ENCODE results near the gene TUBGCP6. TPM values are rescaled to one million over a fixed set of nuclear protein-coding genes. Genes with fewer than 3 reads are reported as not detected.
A peak's percentile ranks its signal among the peaks of the same experiment; 100 is the strongest.

Gene TUBGCP6
- total RNA-seq, 4 donors from 2014 or later, result 20.3 to 44.3 (median 32.2) TPM

DNA sequence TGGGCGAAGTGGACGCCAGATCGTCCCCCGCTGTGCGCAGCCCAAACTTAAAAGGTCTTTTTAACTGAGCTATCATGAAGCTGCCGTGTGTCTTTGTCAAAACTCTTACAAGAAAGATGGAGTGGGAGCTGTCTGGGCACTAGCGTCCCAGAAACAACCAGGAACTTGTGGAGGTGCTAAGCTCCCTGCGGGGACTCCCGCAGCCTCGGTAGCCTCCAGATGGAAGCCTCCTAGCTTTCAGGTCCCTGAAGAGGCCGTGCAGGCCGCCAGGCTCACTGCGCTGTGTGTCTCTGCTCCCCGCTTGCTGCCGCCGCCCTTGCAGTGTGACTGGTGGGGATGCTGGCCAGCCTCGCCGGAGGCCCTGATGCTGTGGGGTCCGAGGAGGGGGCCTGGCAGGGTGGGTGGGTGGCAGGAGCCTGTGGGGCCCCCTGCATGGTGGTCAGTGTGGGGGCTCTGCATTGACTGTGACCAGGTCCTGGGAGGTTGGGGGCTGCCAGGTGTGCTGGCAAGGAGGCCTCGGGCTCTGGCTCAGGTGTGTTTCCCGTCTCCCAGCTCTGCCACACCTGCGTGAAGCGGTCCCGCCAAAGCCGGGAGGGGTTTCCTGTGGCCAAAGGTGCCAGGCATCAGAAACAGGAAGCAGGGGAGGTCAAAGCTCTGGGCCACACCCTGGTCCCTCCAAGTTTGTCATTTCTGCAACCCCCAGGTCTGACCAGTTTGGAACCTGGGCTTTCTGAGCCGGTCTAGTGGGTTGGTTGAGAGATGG is 57.9 kb downstream of the TUBGCP6 start:
- Histone ChIP-seq H3K27ac (peak overlapping the region; percentile 83 to 89 (median 86)), H3K36me3 (peaks cover 0 to 9% (median 5%) of the 10 kb centered on the region in 3 donors), H3K4me3 (peak overlapping the region; percentile 63 to 93 (median 78)), H3K9me3 (no peaks in the 10 kb centered on the region), H3K4me1 (peaks cover 65 to 94% (median 70%) of the 10 kb centered on the region in 3 donors), H3K27me3 (no peaks in the 10 kb centered on the region)
- TF ChIP-seq CTCF (IDR thresholded peaks at IDR 0.05) (no peak), POLR2A (IDR thresholded peaks at IDR 0.05) (no peak)
- intact Hi-C loops (cut with DNase I), result no loop called here
- WGBS, 2 donors, result 7% methylated on average over 5 of the region's 26 CpGs; no CpG with 5 or more reads in 1 of the 2 donors
- no peak for DNase-seq

DNA sequence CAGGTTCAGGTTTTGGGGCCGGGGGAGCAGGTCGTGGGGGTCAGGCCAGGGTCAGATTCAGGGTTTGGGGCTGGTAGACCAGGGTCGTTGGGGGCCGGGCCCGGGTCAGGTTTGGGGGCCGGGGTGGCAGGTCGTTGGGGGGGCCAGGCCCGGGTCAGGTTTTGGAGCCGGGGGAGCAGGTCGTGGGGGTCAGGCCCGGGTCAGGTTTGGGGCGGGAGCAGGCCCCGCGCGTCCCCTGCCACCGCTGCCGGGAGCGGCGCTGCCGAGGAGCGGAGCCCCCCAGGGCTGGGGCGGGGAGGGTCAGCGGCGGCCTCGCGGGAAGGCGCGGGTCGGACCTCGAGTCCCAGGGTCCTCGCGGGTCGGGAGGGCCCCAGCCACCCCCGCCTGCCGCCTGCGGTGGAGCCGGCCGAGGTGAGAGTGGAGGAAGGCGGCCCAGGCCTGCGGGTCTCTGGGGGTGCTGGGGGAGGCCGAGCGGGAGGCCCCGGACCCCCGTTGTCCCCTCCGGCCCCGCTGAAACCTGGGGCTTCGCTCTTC is 58.6 kb downstream of the TUBGCP6 start:
- no peak for TF ChIP-seq POLR2A (IDR thresholded peaks at IDR 0.05)
- TF ChIP-seq CTCF (IDR thresholded peaks at IDR 0.05), result no peak
- H3K27me3 ChIP-seq, result no peaks in the 10 kb centered on the region
- H3K27ac ChIP-seq, result peak overlapping the region; percentile 83 to 89 (median 86)
- no peaks in the 10 kb centered on the region for H3K9me3 ChIP-seq
- intact Hi-C loops (cut with DNase I), result no loop called here
- H3K4me3 ChIP-seq, result peak overlapping the region; percentile 63 to 93 (median 78)
- WGBS, 2 donors, result 0% methylated on average over 1 to 8 of the region's 47 CpGs
- H3K36me3 ChIP-seq, result peaks cover 0 to 9% (median 5%) of the 10 kb centered on the region in 3 donors
- no peak for DNase-seq
- H3K4me1 ChIP-seq, result peaks cover 58 to 87% (median 65%) of the 10 kb centered on the region in 3 donors

- Histone ChIP-seq H3K9me3 (no peaks in the 10 kb centered on the region), H3K36me3 (peaks cover 0 to 9% (median 5%) of the 10 kb centered on the region in 3 donors), H3K27ac (peak within 1 kb of the TSS; percentile 83 to 89 (median 86)), H3K27me3 (no peaks in the 10 kb centered on the region), H3K4me1 (peaks cover 50 to 80% (median 58%) of the 10 kb centered on the region in 3 donors), H3K4me3 (peak within 1 kb of the TSS; percentile 63 to 93 (median 78))
- no peak for TF ChIP-seq POLR2A (IDR thresholded peaks at IDR 0.05)
- TF ChIP-seq CTCF (IDR thresholded peaks at IDR 0.05), result no peak
- intact Hi-C loops (cut with DNase I), result no loop called here
- DNase-seq, result no peak
- WGBS, 2 donors, result 13% methylated on average over 6 of the region's 90 CpGs; no CpG with 5 or more reads in 1 of the 2 donors
Observed at GRCh38 chr22:50185375-50186087, 59.3 kb downstream of the TUBGCP6 start, which contains the start of gene TRABD. TSS of gene TRABD (plus strand) at chr22:50185913. CDS start at chr22:50193061, 7,148 bp downstream.

DNA sequence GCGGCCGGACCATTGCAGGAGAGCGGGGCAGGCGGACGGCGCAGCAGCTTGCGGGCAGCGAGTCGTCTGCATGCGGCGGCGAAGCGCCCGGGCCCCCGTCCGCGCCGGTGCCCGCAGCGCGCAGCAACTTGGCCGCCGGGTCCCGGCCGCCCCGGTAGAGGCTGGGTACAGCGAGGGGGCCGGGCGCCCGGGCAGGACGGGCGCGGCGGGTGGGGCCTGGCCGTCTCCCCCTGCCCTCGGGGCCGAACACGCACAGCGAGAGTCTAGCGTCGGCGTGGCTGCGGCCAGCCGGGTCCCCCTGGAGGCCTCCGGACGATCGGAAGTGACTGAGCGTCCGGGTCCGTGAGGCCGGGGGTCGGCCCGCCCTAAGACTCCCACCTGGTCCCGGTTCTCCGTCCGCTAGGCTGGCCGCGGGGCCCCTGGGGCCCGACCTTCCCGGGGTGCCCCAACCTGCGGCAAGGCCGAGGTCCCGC is 59.9 kb downstream of the TUBGCP6 start:
- DNase-seq, result no peak

More for the DNA sequence above, 59.9 kb downstream of the TUBGCP6 start:
- intact Hi-C loops (cut with DNase I), result no loop called here
- Histone ChIP-seq H3K36me3 (peaks cover 0 to 9% (median 5%) of the 10 kb centered on the region in 3 donors), H3K4me1 (peaks cover 44 to 74% (median 54%) of the 10 kb centered on the region in 3 donors), H3K9me3 (no peaks in the 10 kb centered on the region), H3K4me3 (peak overlapping the region; percentile 32 to 93 (median 74)), H3K27ac (peak overlapping the region; percentile 45 to 87 (median 72)), H3K27me3 (no peaks in the 10 kb centered on the region)
- WGBS, 2 donors, result 25% methylated on average over 13 of the region's 63 CpGs; no CpG with 5 or more reads in 1 of the 2 donors
- TF ChIP-seq CTCF (IDR thresholded peaks at IDR 0.05) (no peak), POLR2A (IDR thresholded peaks at IDR 0.05) (no peak)

Data from esophagus squamous epithelium (tissue), 5 donors.